Trophoblast cell (in vitro differentiated cells and primary cell): Measurements from ENCODE around the gene FAM25C.
"Not testable (repeated sequence)": the region's sequence is repeated elsewhere in the genome, so short reads cannot be mapped to it uniquely, and the experiment has no call there.

Experiments
- DNase-seq, 2 donors: peaks; one replicate each; pipeline ENCODE4 v3.0.0-alpha.2; 2016
- H2AFZ ChIP-seq: 2 replicates; pipeline ENCODE4 v1.6.1; 2013; ENCODE audit warnings: low read length, moderate library complexity, mild to moderate bottlenecking; ENCODE audit not compliant: insufficient read depth, poor library complexity
- H2AK5ac ChIP-seq: 2 replicates; pipeline ENCODE4 v1.6.1; 2013; ENCODE audit warnings: mild to moderate bottlenecking, low read length
- H2BK120ac ChIP-seq: 2 replicates; pipeline ENCODE4 v1.6.1; 2013; ENCODE audit warnings: low read length, mild to moderate bottlenecking, moderate library complexity; ENCODE audit not compliant: insufficient read depth, poor library complexity
- H2BK12ac ChIP-seq: 2 replicates; pipeline ENCODE4 v1.6.1; 2013; ENCODE audit warnings: mild to moderate bottlenecking, low read length, moderate library complexity
- H2BK5ac ChIP-seq: 2 replicates; pipeline ENCODE4 v1.6.1; 2013; ENCODE audit warnings: low read length, low read depth, moderate library complexity, mild to moderate bottlenecking; ENCODE audit not compliant: poor library complexity
- H3K14ac ChIP-seq: 2 replicates; pipeline ENCODE4 v1.6.1; 2013; ENCODE audit warnings: mild to moderate bottlenecking, low read length
- H3K18ac ChIP-seq: 2 replicates; pipeline ENCODE4 v1.6.1; 2013; ENCODE audit warnings: mild to moderate bottlenecking, low read length
- H3K23ac ChIP-seq: 2 replicates; pipeline ENCODE4 v1.6.1; 2013; ENCODE audit warnings: low read length
- H3K27ac ChIP-seq: 2 replicates; pipeline ENCODE4 v1.5.1; 2013; ENCODE audit warnings: low read depth, mild to moderate bottlenecking, inconsistent platforms, low read length, moderate library complexity
- H3K27me3 ChIP-seq: 2 replicates; pipeline ENCODE4 v1.6.1; 2013; ENCODE audit warnings: inconsistent platforms, mild to moderate bottlenecking, low read length, moderate library complexity; ENCODE audit not compliant: insufficient read depth
- H3K36me3 ChIP-seq, 2 experiments: 1 replicate in 1 of 2; 2 replicates in 1 of 2; pipeline ENCODE4 v1.6.1; 2013; ENCODE audit warnings: low read length in 2 of 2, mild to moderate bottlenecking in 2 of 2, moderate library complexity in 1 of 2; ENCODE audit not compliant: insufficient read depth in 2 of 2, control insufficient read depth in 1 of 2
- H3K4ac ChIP-seq: 2 replicates; pipeline ENCODE4 v1.6.1; 2013; ENCODE audit warnings: low read depth, mild to moderate bottlenecking, low read length, moderate library complexity
- H3K4me1 ChIP-seq, 2 experiments: 1 replicate in 1 of 2; 2 replicates in 1 of 2; pipeline ENCODE4 v1.6.1; 2013; ENCODE audit warnings: low read length in 2 of 2, mild to moderate bottlenecking in 2 of 2, moderate library complexity in 1 of 2; ENCODE audit not compliant: insufficient read depth in 2 of 2, control insufficient read depth in 1 of 2
- H3K4me2 ChIP-seq: 2 replicates; pipeline ENCODE4 v1.6.1; 2013; ENCODE audit warnings: inconsistent platforms, mild to moderate bottlenecking, low read length, moderate library complexity
- H3K4me3 ChIP-seq: 2 replicates; pipeline ENCODE4 v1.5.1; 2013; ENCODE audit warnings: mild to moderate bottlenecking, low read depth, low read length, inconsistent platforms
- H3K79me1 ChIP-seq: one replicate; pipeline ENCODE4 v1.6.1; 2013; ENCODE audit warnings: low read length
- H3K79me2 ChIP-seq: 2 replicates; pipeline ENCODE4 v1.6.1; 2013; ENCODE audit warnings: low read length, mild to moderate bottlenecking; ENCODE audit not compliant: control insufficient read depth, insufficient read depth, poor library complexity
- H3K9ac ChIP-seq: 2 replicates; pipeline ENCODE4 v1.6.1; 2013; ENCODE audit warnings: mild to moderate bottlenecking, low read length
- H3K9me3 ChIP-seq: 2 replicates; pipeline ENCODE4 v1.6.1; 2013; ENCODE audit warnings: low read depth, mild to moderate bottlenecking, control low read depth, inconsistent platforms, low read length; ENCODE audit not compliant: insufficient read depth
- H4K12ac ChIP-seq: 2 replicates; pipeline ENCODE4 v1.6.1; 2013; ENCODE audit warnings: low read depth, mild to moderate bottlenecking, low read length, moderate library complexity
- H4K8ac ChIP-seq: 2 replicates; pipeline ENCODE4 v1.6.1; 2013; ENCODE audit warnings: low read depth, mild to moderate bottlenecking, low read length, moderate library complexity
- H4K91ac ChIP-seq: one replicate; pipeline ENCODE4 v1.6.1; 2013; ENCODE audit warnings: low read depth, mild to moderate bottlenecking, low read length, moderate library complexity
- WGBS: extraction: QIAGEN DNeasy Blood & Tissue Kit; methylation state at CpG from one replicate; pipeline ENCODE4 v1.1.7; 2013; ENCODE audit warnings: missing lambda C conversion rate; ENCODE audit not compliant: insufficient read length, insufficient coverage; ENCODE audit errors: extremely low coverage; 5-methylcytosine and 5-hydroxymethylcytosine counted together

FAM25C gene

DNA sequence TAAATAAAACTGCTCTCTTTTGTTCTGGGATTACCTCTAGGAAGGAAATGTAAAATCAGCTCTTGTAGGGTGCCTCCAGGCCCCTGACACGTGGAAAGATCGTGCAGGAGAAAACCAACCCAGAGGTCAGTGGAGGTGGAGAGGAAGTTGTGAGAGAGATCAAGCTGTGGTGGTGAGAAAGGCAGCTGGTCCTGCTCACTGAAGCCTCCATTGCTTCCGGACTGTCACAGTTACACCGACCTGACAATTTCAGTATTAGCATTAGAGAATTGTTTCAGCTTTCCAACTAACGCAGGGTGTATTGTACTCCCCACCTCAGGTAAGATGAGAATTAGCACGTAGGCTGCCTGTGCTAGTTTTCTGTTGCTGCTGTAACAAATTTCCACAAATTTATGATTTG lies 30.6 kb downstream of the FAM25C start:
- not testable (repeated sequence) for H2AFZ ChIP-seq, H3K18ac ChIP-seq, H3K4me3 ChIP-seq, H3K9me3 ChIP-seq, H4K12ac ChIP-seq, H3K4ac ChIP-seq, H3K4me2 ChIP-seq, H3K27ac ChIP-seq, H3K79me1 ChIP-seq, H2BK12ac ChIP-seq, H3K14ac ChIP-seq, H3K27me3 ChIP-seq, H2AK5ac ChIP-seq, H4K91ac ChIP-seq, H3K9ac ChIP-seq, H3K23ac ChIP-seq, H3K36me3 ChIP-seq, DNase-seq, H4K8ac ChIP-seq, H2BK5ac ChIP-seq, H3K4me1 ChIP-seq, H3K79me2 ChIP-seq, H2BK120ac ChIP-seq
- WGBS: no CpG with 5 or more reads among the region's 6 CpGs

DNA sequence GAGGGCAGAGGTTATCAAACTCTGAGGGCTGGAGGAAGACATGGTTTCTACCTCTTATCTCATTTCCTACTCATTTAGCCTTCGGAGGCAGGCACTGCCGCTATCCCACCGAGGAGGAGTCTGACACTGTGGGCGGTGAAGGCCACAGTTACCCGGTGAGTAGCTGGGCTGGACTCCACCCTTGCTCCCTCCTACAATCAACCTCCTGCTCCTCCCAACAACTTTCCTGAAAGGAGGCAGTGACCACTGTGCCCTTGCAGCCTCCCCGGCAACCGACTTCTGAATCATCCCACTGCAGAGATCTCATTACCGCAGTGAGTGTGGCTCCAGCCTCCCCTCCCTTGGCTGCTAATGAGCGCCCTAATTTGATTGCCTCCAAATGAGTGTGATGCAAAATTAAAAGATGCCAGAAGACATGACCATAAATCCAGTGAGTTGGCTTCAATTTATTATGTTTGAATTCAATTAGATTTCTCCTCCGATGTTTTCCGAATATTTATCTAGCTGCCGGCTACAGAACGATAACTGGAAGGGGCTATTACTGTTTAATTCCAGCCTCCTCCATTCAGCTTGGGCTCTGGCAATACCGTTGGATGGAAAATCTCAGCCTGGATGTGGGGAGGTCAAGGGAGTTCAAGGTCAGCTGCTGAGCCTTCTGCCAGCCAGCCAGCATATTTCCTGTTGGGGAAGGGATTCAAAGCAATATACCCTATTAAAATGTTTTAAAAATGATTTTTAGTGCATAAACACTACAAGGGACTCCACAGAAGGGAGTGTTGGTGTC lies 35.1 kb downstream of the FAM25C start:
- H3K9ac ChIP-seq, H2BK5ac ChIP-seq, H3K23ac ChIP-seq, H4K91ac ChIP-seq, H3K79me2 ChIP-seq, H2BK120ac ChIP-seq, H3K9me3 ChIP-seq, H3K18ac ChIP-seq, H3K4me1 ChIP-seq, H2BK12ac ChIP-seq, H3K27ac ChIP-seq, H4K12ac ChIP-seq, H3K4me2 ChIP-seq, H3K4me3 ChIP-seq, H3K27me3 ChIP-seq, H3K4ac ChIP-seq, H3K14ac ChIP-seq, H3K36me3 ChIP-seq, H2AFZ ChIP-seq, DNase-seq, H2AK5ac ChIP-seq, H3K79me1 ChIP-seq, H4K8ac ChIP-seq: not testable (repeated sequence)
- WGBS: no CpG with 5 or more reads among the region's 14 CpGs

DNA sequence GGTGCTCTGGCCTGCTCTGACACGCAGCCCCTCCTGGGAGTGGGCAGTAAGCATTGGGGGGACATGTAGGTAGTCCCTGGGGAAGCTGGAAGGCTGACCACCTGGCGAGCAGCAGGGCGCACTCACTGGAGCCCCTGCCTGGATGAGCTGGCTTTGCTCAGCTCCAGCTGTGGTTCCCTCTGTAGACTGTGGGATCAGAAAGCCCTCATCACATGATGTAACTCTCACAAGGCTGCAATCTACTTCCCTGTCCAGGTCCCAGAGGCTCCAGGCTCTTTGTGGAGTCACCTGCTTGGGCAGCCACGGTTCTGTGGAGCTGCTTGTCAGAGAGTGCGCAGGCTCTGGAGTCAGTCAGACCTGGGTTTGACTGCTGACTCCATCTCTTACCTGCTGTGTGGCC lies 36.8 kb downstream of the FAM25C start:
- not testable (repeated sequence) for H2AFZ ChIP-seq, H3K4me2 ChIP-seq, H3K27me3 ChIP-seq, H4K8ac ChIP-seq, H3K23ac ChIP-seq, H4K12ac ChIP-seq, H3K9ac ChIP-seq, H3K14ac ChIP-seq, H2BK5ac ChIP-seq, H2BK12ac ChIP-seq, H3K18ac ChIP-seq, H2AK5ac ChIP-seq, DNase-seq, H2BK120ac ChIP-seq, H3K36me3 ChIP-seq, H3K9me3 ChIP-seq, H3K4ac ChIP-seq, H3K79me1 ChIP-seq, H3K4me3 ChIP-seq, H3K4me1 ChIP-seq, H3K27ac ChIP-seq, H3K79me2 ChIP-seq, H4K91ac ChIP-seq
- no CpG with 5 or more reads among the region's 5 CpGs for WGBS

DNA sequence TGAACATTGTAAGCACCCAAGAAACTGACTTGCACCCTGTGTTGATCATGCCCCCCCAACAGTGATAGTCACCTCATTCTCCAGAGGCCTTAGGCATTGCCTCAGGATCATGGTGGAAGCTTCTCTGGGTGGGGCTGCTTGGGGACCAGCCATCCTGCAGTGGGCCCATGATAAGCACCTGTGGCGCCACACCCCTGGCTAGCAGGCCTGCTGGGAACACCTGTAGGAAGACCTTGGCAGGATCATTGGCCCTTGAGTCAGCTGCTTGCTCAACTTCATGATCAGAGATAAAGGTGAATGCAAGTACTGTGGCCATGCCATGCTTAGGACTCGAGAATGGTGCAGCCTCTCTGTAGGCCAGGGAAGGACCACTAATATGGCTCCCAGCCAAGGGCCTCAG lies 38.9 kb downstream of the FAM25C start:
- WGBS: no CpG with 5 or more reads among the region's 2 CpGs
- DNase-seq, H2AFZ ChIP-seq, H3K79me2 ChIP-seq, H4K12ac ChIP-seq, H4K91ac ChIP-seq, H3K9me3 ChIP-seq, H3K27ac ChIP-seq, H2BK12ac ChIP-seq, H3K4me3 ChIP-seq, H3K23ac ChIP-seq, H3K4ac ChIP-seq, H3K36me3 ChIP-seq, H3K9ac ChIP-seq, H3K4me2 ChIP-seq, H4K8ac ChIP-seq, H3K4me1 ChIP-seq, H3K79me1 ChIP-seq, H2BK5ac ChIP-seq, H3K14ac ChIP-seq, H3K18ac ChIP-seq, H2BK120ac ChIP-seq, H2AK5ac ChIP-seq, H3K27me3 ChIP-seq: not testable (repeated sequence)
